GM21528 (cell line): ENCODE data around the gene PQBP1.
A peak's percentile ranks its signal among the peaks of the same experiment; 100 is the strongest.
"Not testable (repeated sequence)": the region's sequence is repeated elsewhere in the genome, so short reads cannot be mapped to it uniquely, and the experiment has no call there.

Source experiments
- ATAC-seq: cut with Tn5 transposase; IDR thresholded peaks from one replicate; pipeline ENCODE4 v1.9.1; 2021; ENCODE audit warnings: mild to moderate bottlenecking, moderate library complexity; ENCODE audit not compliant: unreplicated experiment, low FRiP score

Gene PQBP1, protein sequence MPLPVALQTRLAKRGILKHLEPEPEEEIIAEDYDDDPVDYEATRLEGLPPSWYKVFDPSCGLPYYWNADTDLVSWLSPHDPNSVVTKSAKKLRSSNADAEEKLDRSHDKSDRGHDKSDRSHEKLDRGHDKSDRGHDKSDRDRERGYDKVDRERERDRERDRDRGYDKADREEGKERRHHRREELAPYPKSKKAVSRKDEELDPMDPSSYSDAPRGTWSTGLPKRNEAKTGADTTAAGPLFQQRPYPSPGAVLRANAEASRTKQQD

GRCh38 chrX:48897625-48898306 is at the start of gene PQBP1, which contains the start of gene TIMM17B:
TSS of gene PQBP1 (plus strand) at chrX:48897930. CDS start at chrX:48898510, 580 bp downstream.
TSS of gene TIMM17B (minus strand) at chrX:48897768. CDS start at chrX:48897749, 19 bp downstream.
- ATAC-seq, result peak; percentile 91

DNA sequence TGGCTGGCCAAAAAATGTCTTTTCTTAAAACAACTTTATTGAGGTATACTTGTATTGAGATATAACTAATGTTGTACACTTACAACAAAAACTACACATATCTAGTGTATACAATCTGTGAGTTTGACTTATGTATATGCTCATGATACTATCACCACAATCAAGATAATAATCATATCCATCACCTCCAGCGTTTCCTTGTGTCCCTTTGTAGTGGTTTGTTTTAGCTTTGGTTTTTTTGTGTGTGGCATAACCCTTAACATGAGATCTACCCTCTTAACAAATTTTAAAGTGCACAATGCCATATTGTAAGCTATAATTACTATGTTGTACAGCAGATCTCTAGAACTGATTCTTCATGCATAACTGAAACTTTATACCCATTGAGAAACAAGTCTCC is 48.9 kb upstream of the PQBP1 start:
- no peak for ATAC-seq

- ATAC-seq, result no peak
Measured at GRCh38 chrX:48852857-48853256, 44.9 kb upstream of the PQBP1 start.

- ATAC-seq, result not testable (repeated sequence)
Measured at GRCh38 chrX:48853494-48853893, 44.2 kb upstream of the PQBP1 start.

DNA sequence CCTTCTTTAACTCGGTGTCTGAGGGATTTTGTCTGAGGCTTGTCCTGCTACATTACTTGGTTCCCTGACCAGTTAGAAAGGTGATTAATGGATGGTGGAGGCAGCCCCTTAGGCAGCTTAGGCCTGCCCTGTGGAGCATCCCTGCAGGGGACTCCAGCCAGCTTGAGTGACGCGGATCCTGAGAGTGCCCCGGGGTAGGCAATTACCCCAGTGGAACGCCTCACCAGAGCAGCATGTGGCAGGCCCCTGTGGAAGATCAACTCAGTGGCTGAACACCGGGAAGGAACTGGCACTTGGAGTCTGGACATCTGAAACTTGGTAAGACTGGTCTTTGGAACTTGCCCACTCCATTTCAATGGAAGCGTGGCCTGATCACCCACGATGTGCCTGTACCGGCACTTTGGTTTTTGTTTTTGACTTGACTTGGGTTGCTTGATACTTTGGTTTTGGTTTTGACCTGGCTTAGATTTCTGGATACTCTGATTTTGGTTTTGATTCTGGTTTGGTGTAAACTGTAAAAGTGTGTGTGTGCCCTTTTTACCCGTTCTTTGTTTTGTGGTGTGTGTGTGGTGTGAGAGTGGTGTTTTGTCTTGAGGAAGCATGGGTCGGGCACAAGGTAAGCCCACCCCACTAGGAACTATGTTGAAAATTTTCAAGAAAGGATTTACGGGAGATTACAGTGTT is 43.5 kb upstream of the PQBP1 start:
- ATAC-seq, result not testable (repeated sequence)

GRCh38 chrX:48854898-48855297 is 42.8 kb upstream of the PQBP1 start:
- no peak for ATAC-seq

DNA sequence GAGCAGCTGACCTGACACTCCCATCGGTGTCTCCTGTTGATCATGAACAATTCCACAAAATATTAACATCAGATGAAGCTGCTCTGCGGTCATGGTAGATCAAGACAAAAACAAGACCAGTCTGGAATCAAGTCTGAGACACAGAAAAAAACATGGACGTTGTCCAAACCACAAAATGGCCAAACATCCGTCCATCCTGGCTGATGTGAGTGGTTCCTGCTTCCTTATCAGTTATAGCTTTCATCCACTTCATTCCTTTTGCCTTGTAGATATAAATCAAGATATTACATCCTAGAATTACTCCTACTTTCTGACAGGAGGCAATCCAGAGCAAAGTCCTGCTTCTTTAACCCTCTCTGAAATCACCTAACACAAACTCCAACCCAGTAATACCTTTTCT is 33.5 kb upstream of the PQBP1 start:
- no peak for ATAC-seq

DNA sequence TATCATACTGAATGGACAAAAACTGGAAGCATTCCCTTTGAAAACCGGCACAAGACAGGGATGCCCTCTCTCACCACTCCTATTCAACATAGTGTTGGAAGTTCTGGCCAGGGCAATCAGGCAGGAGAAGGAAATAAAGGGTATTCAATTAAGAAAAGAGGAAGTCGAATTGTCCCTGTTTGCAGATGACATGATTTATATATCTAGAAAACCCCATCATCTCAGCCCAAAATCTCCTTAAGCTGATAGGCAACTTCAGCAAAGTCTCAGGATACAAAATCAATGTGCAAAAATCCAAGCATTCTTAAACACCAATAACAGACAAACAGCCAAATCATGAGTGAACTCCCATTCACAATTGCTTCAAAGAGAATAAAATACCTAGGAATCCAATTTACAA is 25.7 kb upstream of the PQBP1 start:
- ATAC-seq, result not testable (repeated sequence)

DNA sequence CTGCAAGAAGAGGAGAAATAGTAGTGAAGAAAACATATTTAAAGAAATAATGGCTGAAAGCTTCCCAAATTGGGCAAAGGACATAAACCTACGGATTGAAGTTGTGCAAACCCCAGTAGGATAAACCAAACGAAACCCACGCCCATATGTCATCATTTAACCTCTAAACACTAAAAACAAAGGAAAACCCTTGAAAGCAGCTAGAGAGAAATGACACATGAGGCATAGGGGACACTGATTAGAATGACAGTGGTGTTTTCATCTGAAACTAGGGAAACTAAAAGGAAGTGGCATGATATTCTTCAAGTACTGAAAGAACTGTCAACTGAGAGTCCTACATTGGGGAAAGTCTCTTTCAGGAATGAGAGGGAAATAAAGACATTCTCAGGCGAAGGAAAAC is 20.8 kb upstream of the PQBP1 start:
- ATAC-seq, result not testable (repeated sequence)

DNA sequence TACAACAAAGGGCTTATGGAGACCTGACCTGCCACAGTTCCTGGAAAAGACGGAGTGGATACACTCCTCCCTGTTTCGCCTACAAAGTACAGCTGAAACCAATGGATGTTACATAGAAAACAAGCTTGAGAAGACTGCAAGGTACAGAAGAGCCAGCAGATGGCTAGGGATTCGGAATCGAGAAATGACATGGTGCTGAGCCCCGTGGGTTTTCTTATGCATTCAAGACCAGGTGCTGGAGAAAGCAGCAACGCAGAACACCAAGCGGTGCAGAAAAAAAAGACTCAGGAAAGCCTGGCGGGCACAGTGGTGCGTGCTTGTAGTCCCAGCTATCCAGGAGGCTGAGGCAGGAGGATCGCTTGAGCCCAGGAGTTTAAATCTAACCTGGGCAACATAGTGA is 14.0 kb upstream of the PQBP1 start:
- no peak for ATAC-seq

- not testable (repeated sequence) for ATAC-seq
Measured at GRCh38 chrX:48886586-48886985, 11.1 kb upstream of the PQBP1 start.

DNA sequence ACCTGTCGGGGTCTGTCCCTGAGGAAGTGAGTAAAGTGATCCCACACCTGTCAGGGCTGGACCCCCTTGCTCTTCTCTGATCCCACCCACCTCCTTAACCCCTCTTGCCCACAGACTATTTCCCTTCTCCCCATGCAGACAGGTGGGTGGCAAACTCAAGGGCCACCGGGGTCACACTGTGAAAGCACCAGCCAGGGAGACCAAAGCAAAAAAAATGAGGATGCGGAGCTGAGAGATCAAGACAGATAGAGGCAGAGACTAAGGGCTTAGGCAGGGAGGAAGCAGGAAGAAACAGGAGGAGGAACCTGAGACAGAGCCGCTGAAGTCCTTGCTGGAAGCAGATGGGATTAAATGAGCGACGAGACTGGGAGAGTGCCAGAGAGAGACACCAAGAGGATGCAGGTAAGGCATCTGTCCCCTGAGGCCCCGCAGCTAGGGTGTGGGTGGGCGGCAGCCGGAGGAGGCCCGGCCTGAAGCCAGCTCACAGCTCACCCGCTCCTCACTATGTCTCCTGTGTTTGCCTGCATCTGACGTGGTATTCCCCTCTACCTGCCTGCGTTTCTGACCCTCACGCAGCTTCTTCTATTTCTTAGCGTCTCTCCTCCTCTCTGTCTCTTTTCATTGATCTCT is 7.3 kb upstream of the PQBP1 start:
- ATAC-seq, result no peak

DNA sequence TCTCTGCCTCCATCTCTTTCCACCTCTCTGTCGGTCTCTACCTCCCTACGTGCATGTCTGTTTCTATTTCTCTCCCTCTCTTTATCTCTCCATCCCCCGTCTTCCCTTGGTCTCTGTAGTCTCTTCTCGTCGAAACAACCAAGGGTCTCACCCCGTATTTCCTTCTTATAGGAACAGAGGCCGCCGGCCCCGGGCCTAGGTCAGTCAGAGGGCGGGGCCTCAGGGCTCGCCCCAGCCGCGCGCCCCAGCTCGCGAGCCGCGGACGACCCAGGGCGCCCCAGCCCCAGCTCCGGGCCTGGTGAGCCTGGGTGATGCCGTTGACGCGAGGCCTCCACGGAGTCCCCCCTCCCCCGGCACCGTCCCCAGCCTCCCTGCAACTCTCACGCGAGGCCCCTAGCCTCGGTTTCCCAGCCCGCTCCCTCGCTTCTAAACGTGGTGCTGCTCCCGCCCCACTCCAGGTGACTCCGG is 6.8 kb upstream of the PQBP1 start:
- ATAC-seq, result peak; percentile 53

DNA sequence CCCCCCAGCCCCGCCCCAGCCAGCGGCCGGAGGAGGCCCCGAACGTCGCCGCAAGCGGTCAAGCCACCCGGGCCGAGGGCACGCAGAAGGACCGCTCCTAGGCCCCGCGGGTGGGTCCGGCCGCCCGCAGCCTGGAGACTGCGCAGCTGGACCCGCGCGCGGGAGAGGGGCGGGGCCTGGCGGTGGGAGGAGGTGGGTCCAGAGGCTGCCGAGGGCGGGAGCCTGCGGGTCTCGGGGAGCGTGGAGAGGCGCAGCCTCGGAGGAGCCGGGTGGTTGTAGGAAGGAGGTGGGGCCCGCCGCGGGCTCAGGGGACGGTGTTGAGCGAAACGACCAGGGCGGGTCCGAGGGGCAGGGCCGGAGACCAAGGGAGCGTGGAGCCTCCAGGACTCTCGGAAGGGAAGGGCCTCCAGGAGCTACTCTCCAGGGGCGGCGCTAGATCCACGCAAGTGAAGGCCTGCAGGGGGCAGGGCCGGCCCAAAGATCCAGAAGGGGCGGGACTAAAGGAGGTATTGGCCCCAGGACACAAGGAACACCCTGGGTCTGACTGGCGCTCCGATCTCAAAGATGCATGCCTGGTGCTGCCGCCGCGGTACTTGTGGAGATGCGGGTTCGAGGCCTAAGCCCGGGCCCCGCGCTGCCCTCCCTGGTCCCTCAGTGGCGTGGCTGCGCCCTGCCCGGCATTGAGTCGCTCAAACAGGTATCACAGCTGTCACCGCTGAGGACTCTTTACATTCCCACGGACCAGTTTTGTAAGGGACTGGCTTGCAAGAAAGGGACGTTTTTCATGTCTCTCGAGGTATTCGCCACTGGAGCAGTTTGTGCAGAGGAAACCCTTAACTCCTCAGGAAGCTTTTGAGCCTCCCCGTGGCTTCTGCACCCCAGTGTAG is 6.1 kb upstream of the PQBP1 start:
- ATAC-seq, result peak; percentile 83

DNA sequence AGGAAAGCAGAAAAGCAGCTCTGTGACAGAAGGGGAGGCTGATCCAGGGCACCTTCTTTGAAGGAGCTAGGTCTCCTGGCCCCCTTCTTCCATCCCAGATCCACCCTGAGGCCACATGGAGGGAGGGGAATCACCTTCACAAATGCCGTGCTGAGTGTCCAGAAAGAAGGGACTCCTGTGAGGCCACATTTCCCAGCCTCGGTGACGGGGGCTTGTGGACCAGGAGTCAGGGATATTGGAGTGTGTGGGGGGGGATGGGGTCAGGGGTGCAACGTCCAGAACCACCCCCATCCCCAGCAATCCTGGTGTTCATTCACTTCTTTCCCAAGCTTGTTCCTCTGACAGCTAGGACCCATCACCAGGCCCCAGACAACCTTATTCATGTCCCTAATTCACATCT is 4.8 kb upstream of the PQBP1 start:
- no peak for ATAC-seq

DNA sequence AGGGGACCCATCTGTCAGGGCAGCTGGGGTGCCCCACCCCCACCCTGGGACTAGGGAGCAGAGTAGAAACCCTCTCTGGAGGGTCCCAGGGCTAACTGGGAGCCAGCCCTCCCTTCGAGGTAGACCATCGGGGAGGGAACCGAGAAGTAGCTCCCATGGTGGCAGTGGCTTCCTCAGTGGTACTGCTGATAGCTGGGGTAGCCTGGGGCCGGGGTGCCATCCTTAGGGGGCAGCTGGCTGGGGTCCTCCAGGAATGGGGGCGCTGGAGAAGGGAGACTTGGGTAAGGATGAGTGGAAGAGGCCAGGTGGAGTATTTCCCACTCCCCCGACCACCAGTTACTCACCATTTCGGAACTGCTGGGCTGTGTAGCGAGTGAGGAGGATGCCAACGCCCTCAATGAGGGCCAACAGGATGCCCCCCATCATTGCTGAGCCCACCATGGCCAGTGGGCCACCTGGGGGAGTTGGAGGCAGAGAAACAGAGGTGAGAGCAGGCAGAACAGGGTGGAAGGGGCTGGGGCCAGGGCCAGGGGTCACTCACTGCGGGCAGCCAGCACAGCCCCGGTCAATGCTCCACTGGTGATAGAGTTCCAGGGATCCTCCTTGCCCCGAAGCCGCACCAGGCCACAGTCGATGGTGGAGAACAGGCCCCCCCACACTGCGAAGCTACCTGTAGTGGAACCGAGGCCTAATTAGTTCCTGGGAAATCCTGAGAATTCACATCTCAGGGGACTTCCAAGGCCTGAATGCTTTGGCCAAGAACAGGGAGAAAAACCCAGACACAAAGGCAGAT is 4.0 kb upstream of the PQBP1 start:
- no peak for ATAC-seq

DNA sequence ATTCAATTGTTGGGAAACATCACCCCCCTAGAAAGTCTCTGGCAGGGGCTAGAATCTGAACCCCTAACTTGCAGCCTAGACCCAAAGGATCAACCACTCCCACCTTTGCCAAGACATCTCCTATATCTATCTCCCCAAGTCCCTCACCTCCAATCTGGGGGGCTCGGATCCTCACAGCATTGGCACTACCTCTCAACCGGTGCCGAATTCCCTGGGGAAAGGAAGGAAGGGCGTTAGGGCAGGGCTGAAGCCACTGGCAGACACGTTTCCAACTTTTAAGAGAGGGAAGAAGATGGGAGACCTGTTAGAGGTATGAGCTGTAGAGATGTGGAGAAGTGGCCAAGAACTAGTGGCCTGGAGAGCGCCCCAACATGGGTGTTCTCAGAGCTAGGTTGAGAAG is 2.8 kb upstream of the PQBP1 start:
- ATAC-seq, result no peak

- ATAC-seq, result no peak
Measured at GRCh38 chrX:48896611-48897011, 1.1 kb upstream of the PQBP1 start.

- ATAC-seq, result peak; percentile 11
Measured at GRCh38 chrX:48897157-48897624, 539 bp upstream of the PQBP1 start.
